Hepatocyte (in vitro differentiated cells): ENCODE results near the gene CNTNAP2.
A peak's percentile ranks its signal among the peaks of the same experiment; 100 is the strongest.

Experiments used
- EZH2 ChIP-seq: fragments of 200-600 bp; sonication (generic); IDR thresholded peaks from 2 replicates; pipeline ENCODE4 v1.6.1; 2016; ENCODE audit warnings: antibody characterized with exemption, mild to moderate bottlenecking, borderline replicate concordance
- TF ChIP-seq, protein P1 (sequence below): fragments of 200-600 bp; sonication (generic); IDR thresholded peaks from 2 replicates; pipeline ENCODE4 v1.5.1; 2016; ENCODE audit warnings: antibody characterized with exemption, mild to moderate bottlenecking; ENCODE audit not compliant: poor library complexity

DNA sequence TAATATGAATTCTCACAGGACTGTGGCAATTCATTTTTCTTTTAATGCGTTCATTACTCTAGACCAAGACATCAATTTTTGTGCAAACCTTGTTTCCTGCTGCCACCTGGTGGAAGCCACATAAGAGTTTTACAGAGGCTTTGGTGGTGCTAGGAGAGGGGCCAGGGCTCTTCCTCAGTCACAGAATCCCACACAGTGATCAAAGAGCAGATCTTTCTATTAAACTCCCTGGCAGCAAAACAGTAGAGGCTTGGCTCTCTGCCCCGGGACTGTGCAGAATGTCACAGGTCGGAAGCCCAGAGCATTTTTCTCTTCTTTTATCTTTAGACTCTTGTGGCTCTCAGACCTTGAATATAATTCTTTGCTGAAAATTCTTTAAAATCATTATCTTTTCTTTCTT, 1967.5 kb downstream of the CNTNAP2 start:
- TF ChIP-seq EZH2, result no peak
- TF ChIP-seq, protein P1, sequence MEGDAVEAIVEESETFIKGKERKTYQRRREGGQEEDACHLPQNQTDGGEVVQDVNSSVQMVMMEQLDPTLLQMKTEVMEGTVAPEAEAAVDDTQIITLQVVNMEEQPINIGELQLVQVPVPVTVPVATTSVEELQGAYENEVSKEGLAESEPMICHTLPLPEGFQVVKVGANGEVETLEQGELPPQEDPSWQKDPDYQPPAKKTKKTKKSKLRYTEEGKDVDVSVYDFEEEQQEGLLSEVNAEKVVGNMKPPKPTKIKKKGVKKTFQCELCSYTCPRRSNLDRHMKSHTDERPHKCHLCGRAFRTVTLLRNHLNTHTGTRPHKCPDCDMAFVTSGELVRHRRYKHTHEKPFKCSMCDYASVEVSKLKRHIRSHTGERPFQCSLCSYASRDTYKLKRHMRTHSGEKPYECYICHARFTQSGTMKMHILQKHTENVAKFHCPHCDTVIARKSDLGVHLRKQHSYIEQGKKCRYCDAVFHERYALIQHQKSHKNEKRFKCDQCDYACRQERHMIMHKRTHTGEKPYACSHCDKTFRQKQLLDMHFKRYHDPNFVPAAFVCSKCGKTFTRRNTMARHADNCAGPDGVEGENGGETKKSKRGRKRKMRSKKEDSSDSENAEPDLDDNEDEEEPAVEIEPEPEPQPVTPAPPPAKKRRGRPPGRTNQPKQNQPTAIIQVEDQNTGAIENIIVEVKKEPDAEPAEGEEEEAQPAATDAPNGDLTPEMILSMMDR, result peak; percentile 87
